H1 (cell line): ENCODE data around the gene ELL2. TPM values are rescaled to one million over a fixed set of nuclear protein-coding genes. Genes with fewer than 3 reads are reported as not detected.

ENCODE experiments used
- CTCF ChIA-PET: fragments of 300-600 bp; sonication (Branson Sonifier 250); formaldehyde crosslinking; loops from one replicate; lab custom pipeline; 2021; ENCODE audit not compliant: partially characterized antibody; lab: Charles Lee
- POLR2A ChIA-PET: fragments of 300-600 bp; sonication (Branson Sonifier 250); formaldehyde crosslinking; loops from one replicate; lab custom pipeline; 2021; ENCODE audit warnings: inconsistent platforms; ENCODE audit not compliant: partially characterized antibody; lab: Charles Lee
- DNase-seq, 2 experiments: peaks; one replicate each; pipeline versions ENCODE4 v3.0.0 to v3.0.0-alpha.2; 2010 to 2022; ENCODE audit warnings: low spot score in 2 of 2, low read depth in 1 of 2, mixed read lengths in 1 of 2
- FAIRE-seq: peaks from 2 replicates; lab custom pipeline; 2011; peaks lifted over from hg19 to GRCh38; lab: Jason Lieb, UNC
- H2AFZ ChIP-seq: 2 replicates; pipeline ENCODE4 v1.8.1; 2012; ENCODE audit warnings: low read length, inconsistent platforms
- H2AK5ac ChIP-seq: 2 replicates; pipeline ENCODE4 v1.6.1; 2013; ENCODE audit warnings: low read depth, low read length
- H2BK120ac ChIP-seq: replicated peaks from 2 replicates; pipeline ENCODE3; 2013; ENCODE audit warnings: low read depth, low read length, inconsistent platforms
- H2BK12ac ChIP-seq: 2 replicates; pipeline ENCODE4 v1.6.1; 2013; ENCODE audit warnings: low read depth, low read length
- H2BK15ac ChIP-seq: 2 replicates; pipeline ENCODE4 v1.6.1; 2013; ENCODE audit warnings: low read length
- H2BK20ac ChIP-seq: 2 replicates; pipeline ENCODE4 v1.6.1; 2013; ENCODE audit warnings: low read length
- H2BK5ac ChIP-seq: 2 replicates; pipeline ENCODE4 v1.6.1; 2013; ENCODE audit warnings: low read depth, low read length
- H3K14ac ChIP-seq: 2 replicates; pipeline ENCODE4 v1.6.1; 2013; ENCODE audit warnings: inconsistent platforms; ENCODE audit not compliant: insufficient read length
- H3K18ac ChIP-seq: 2 replicates; pipeline ENCODE4 v1.6.1; 2013; ENCODE audit warnings: low read length; ENCODE audit errors: extremely low read depth
- H3K23ac ChIP-seq: 2 replicates; pipeline ENCODE4 v1.6.1; 2013; ENCODE audit warnings: inconsistent platforms; ENCODE audit not compliant: insufficient read length
- H3K23me2 ChIP-seq: 2 replicates; pipeline ENCODE4 v1.6.1; 2013; ENCODE audit warnings: low read depth, low read length
- H3K27ac ChIP-seq: 2 replicates; pipeline ENCODE4 v1.6.1; 2011; ENCODE audit warnings: low read depth, low read length, inconsistent platforms
- H3K27me3 ChIP-seq, 4 experiments: replicated peaks in 1 of 4; 1 replicate in 1 of 4; 2 replicates in 3 of 4; pipeline versions ENCODE4 v1.6.1 to v1.8.1; 2011 to 2013; ENCODE audit warnings: low read length in 3 of 4, mild to moderate bottlenecking in 3 of 4, inconsistent platforms in 2 of 4, mixed read lengths in 2 of 4, moderate library complexity in 1 of 4; ENCODE audit not compliant: control insufficient read depth in 3 of 4, insufficient read depth in 3 of 4; ENCODE audit errors: extremely low read depth in 1 of 4
- H3K36me3 ChIP-seq, 4 experiments: 2 replicates each; pipeline versions ENCODE4 v1.6.1 to v1.8.1; 2011 to 2013; ENCODE audit warnings: mild to moderate bottlenecking in 4 of 4, low read length in 3 of 4, moderate library complexity in 2 of 4, control low read depth in 1 of 4, inconsistent platforms in 1 of 4; ENCODE audit not compliant: insufficient read depth in 4 of 4, control insufficient read depth in 2 of 4
- H3K4ac ChIP-seq: replicated peaks from 2 replicates; pipeline ENCODE3; 2013; ENCODE audit warnings: low read length, low read depth, mixed read lengths, inconsistent platforms; ENCODE audit not compliant: insufficient read length
- H3K4me1 ChIP-seq, 4 experiments: replicated peaks in 1 of 4; 1 replicate in 1 of 4; 2 replicates in 3 of 4; pipeline versions ENCODE4 v1.6.1 to v1.8.1; 2011 to 2013; ENCODE audit warnings: low read length in 3 of 4, inconsistent platforms in 2 of 4, mixed read lengths in 1 of 4; ENCODE audit not compliant: insufficient read depth in 4 of 4, control insufficient read depth in 3 of 4
- H3K4me2 ChIP-seq, 2 experiments: 2 replicates each; pipeline versions ENCODE4 v1.6.1 to v1.8.1; 2011 to 2013; ENCODE audit warnings: low read depth in 2 of 2, low read length in 2 of 2, control low read depth in 1 of 2, inconsistent platforms in 1 of 2, mild to moderate bottlenecking in 1 of 2; ENCODE audit not compliant: insufficient read depth in 1 of 2
- H3K4me3 ChIP-seq, 4 experiments: fragments of 200-600, 300-600 bp in 1 of 4; sonication (generic), shearing (Covaris generic), sonication (Bioruptor Twin) in 1 of 4; 2 replicates each; pipeline versions ENCODE4 v1.5.1 to v1.8.1; 2011 to 2016; ENCODE audit warnings: low read length in 4 of 4, low read depth in 3 of 4, control low read depth in 2 of 4, inconsistent platforms in 2 of 4, mild to moderate bottlenecking in 2 of 4, mixed read lengths in 1 of 4, moderate library complexity in 1 of 4; ENCODE audit not compliant: insufficient read depth in 2 of 4; ENCODE audit errors: extremely low read depth in 1 of 4
- H3K56ac ChIP-seq: replicated peaks from 2 replicates; pipeline ENCODE3; 2013; ENCODE audit warnings: low read depth, mild to moderate bottlenecking, mixed read lengths, low read length, inconsistent platforms; ENCODE audit not compliant: insufficient read length
- H3K79me1 ChIP-seq: 2 replicates; pipeline ENCODE4 v1.6.1; 2013; ENCODE audit warnings: low read depth, low read length, control low read depth
- H3K79me2 ChIP-seq, 2 experiments: 2 replicates each; pipeline versions ENCODE4 v1.6.1 to v1.8.1; 2012 to 2013; ENCODE audit warnings: low read length in 2 of 2, mild to moderate bottlenecking in 2 of 2, inconsistent platforms in 1 of 2; ENCODE audit not compliant: insufficient read depth in 2 of 2, control insufficient read depth in 1 of 2
- H3K9ac ChIP-seq, 4 experiments: replicated peaks in 1 of 4; 1 replicate in 1 of 4; 2 replicates in 3 of 4; pipeline versions ENCODE4 v1.6.1 to v1.8.1; 2011 to 2013; ENCODE audit warnings: low read depth in 3 of 4, low read length in 3 of 4, control low read depth in 2 of 4, mild to moderate bottlenecking in 2 of 4, moderate library complexity in 2 of 4, inconsistent platforms in 1 of 4; ENCODE audit errors: extremely low read depth in 1 of 4
- H3K9me3 ChIP-seq, 2 experiments: 2 replicates each; pipeline versions ENCODE4 v1.6.1 to v1.8.1; 2012 to 2013; ENCODE audit warnings: mild to moderate bottlenecking in 2 of 2, moderate library complexity in 2 of 2, control low read depth in 1 of 2, inconsistent platforms in 1 of 2, low read depth in 1 of 2, low read length in 1 of 2, mixed read lengths in 1 of 2; ENCODE audit not compliant: insufficient read depth in 2 of 2
- H4K20me1 ChIP-seq, 2 experiments: replicated peaks in 1 of 2; 2 replicates each; pipeline versions ENCODE3 to v1.8.1; 2011 to 2013; ENCODE audit warnings: inconsistent platforms in 2 of 2, low read length in 2 of 2, mild to moderate bottlenecking in 1 of 2; ENCODE audit not compliant: insufficient read depth in 2 of 2, control insufficient read depth in 1 of 2
- H4K5ac ChIP-seq: 2 replicates; pipeline ENCODE4 v1.6.1; 2013; ENCODE audit warnings: low read length, low read depth, mixed read lengths, inconsistent platforms; ENCODE audit not compliant: insufficient read length
- H4K8ac ChIP-seq: 2 replicates; pipeline ENCODE4 v1.8.0; 2013; ENCODE audit warnings: mild to moderate bottlenecking, moderate library complexity, low read length, inconsistent platforms; ENCODE audit not compliant: insufficient read depth; ENCODE audit errors: extremely low read depth
- H4K91ac ChIP-seq: replicated peaks from 2 replicates; pipeline ENCODE3; 2013; ENCODE audit warnings: low read length, mixed read lengths, inconsistent platforms; ENCODE audit not compliant: insufficient read length
- SIRT6 ChIP-seq: IDR thresholded peaks from one replicate; pipeline ENCODE4 v1.7.1; 2012; ENCODE audit warnings: low read length, inconsistent platforms
- TBP ChIP-seq: IDR thresholded peaks from 2 replicates; pipeline ENCODE4 v1.6.1; 2011; ENCODE audit warnings: low read depth, low read length, improper control_type of control experiment
- ZNF274 ChIP-seq: IDR thresholded peaks from 2 replicates; pipeline ENCODE4 v1.7.0; 2012; ENCODE audit warnings: low read length, borderline replicate concordance; ENCODE audit errors: extremely low read depth
- WGBS, 2 experiments: shearing (Covaris generic) in 1 of 2; methylation state at CpG; one replicate each; pipeline versions ENCODE4 v1.1.6 to v1.1.7; 2013 to 2015; ENCODE audit warnings: low lambda C conversion rate in 2 of 2, mixed read lengths in 2 of 2, inconsistent platforms in 1 of 2, low coverage in 1 of 2, missing lambda C conversion rate in 1 of 2; ENCODE audit not compliant: insufficient replicate concordance in 2 of 2, insufficient coverage in 1 of 2, insufficient read length in 1 of 2; ENCODE audit errors: extremely low coverage in 1 of 2, missing lambda C conversion rate in 1 of 2; 5-methylcytosine and 5-hydroxymethylcytosine counted together
- polyA plus RNA-seq, 7 experiments: library from polyadenylated mRNA; depleted of rRNA in 3 of 7; stranded (reverse) in 5 of 7; unstranded in 2 of 7; fragments of >200 nt in 5 of 7; fragments of 200-250 nt in 2 of 7; gene quantifications; 1 replicate in 5 of 7; 2 replicates in 1 of 7; 4 replicates in 1 of 7; pipeline versions ENCODE4 v1.2.1 to v1.2.3, GENCODE V29; 2011 to 2013; ENCODE audit warnings: missing spikeins in 2 of 7, mixed read lengths in 2 of 7
- total RNA-seq: library from RNA; stranded (reverse); fragmentation: NEBNext Ultra II Directional; extraction: Animal tissue kit (Norgen Biotek cat#: 25700); gene quantifications from 2 replicates; pipeline ENCODE4 v1.2.1, GENCODE V29; 2021

ELL2 gene
- total and polyA plus RNA-seq, 2 of the 8 experiments (the other 6 are each of a cell fraction or from before 2014, with no cell fraction given): 6.3 to 29.4 TPM

GRCh38 chr5:96000308-96000707, 38.7 kb upstream of the ELL2 start:
- Histone ChIP-seq H3K27ac (no peak overlapping the region), H2BK5ac (no peak overlapping the region), H3K4me1 (no peaks in the 10 kb centered on the region), H2BK12ac (no peak overlapping the region), H2BK120ac (no peak overlapping the region), H4K91ac (no peak overlapping the region), H4K20me1 (no peaks in the 10 kb centered on the region), H3K27me3 (no peaks in the 10 kb centered on the region), H3K4me3 (no peak overlapping the region), H3K4ac (no peak overlapping the region), H3K23ac (no peak overlapping the region), H2BK15ac (no peak overlapping the region), H3K36me3 (no peaks in the 10 kb centered on the region; a peak in 1 of 8 replicates), H3K79me1 (no peaks in the 10 kb centered on the region), H4K5ac (no peak overlapping the region), H2AFZ (no peak overlapping the region), H3K23me2 (no peaks in the 10 kb centered on the region), H3K14ac (no peak overlapping the region), H3K18ac (no peak overlapping the region), H4K8ac (no peak overlapping the region), H3K79me2 (no peaks in the 10 kb centered on the region), H2BK20ac (no peak overlapping the region), H2AK5ac (no peak overlapping the region), H3K56ac (no peak overlapping the region), H3K4me2 (no peak overlapping the region), H3K9ac (no peak overlapping the region), H3K9me3 (no peaks in the 10 kb centered on the region)
- POLR2A ChIA-PET: no interaction called here
- WGBS, 2 experiments: 94% methylated on average over 3 of the region's 3 CpGs; no CpG with 5 or more reads in 1 of the 2 experiments
- CTCF ChIA-PET: interaction anchor here (0.7 kb wide), 1 partner anchor 1042 kb away, joined by 3 read pairs; no protein-coding TSS in a partner anchor
- no peak for FAIRE-seq
- no peak for TF ChIP-seq SIRT6
- TF ChIP-seq ZNF274: no peak
- TF ChIP-seq TBP: no peak
- DNase-seq: no peak
